ENCODE results near the gene NUDT22.
A peak's percentile ranks its signal among the peaks of the same experiment; 100 is the strongest.

Gene NUDT22

GRCh38 chr11:64269540-64270220 is 43.6 kb downstream of the NUDT22 start:
- peak; percentile 96 for DNase-seq (ENCODE audit: low read depth)

GRCh38 chr11:64275031-64275800 is 49.1 kb downstream of the NUDT22 start:
- no peak for DNase-seq (ENCODE audit: low read depth)

- no peak for DNase-seq (ENCODE audit: low read depth)
Observed at GRCh38 chr11:64275841-64276240, 49.8 kb downstream of the NUDT22 start.

GRCh38 chr11:64276653-64277431 is 50.8 kb downstream of the NUDT22 start:
- DNase-seq (ENCODE audit: low read depth): no peak

- DNase-seq (ENCODE audit: low read depth): no peak
Observed at GRCh38 chr11:64278576-64279190, 52.6 kb downstream of the NUDT22 start.

Measured in activated gamma-delta T cell treated with anti-CD3 and anti-CD28 coated beads, Interleukin-2, amount 50 U/mL, for 16 hours (primary cell).